Spleen (tissue), 11 donors: ENCODE results near the gene NCF2. TPM values are rescaled to one million over a fixed set of nuclear protein-coding genes. Genes with fewer than 3 reads are reported as not detected.

Experiments
- DNase-seq: peaks from one replicate; pipeline ENCODE4 v3.0.0-alpha.2; 2020
- H3K27ac ChIP-seq, 8 donors: fragments of 200-600 bp; sonication (generic) in 7 of 8; 1 replicate in 4 of 8; 2 replicates in 4 of 8; pipeline versions ENCODE4 v1.5.0 to v1.8.0; 2016 to 2021; ENCODE audit warnings: inconsistent platforms in 4 of 8, mild to moderate bottlenecking in 4 of 8, moderate library complexity in 1 of 8
- H3K27me3 ChIP-seq, 7 donors: fragments of 200-600 bp; sonication (generic) in 6 of 7; replicated peaks in 1 of 7; 1 replicate in 4 of 7; 2 replicates in 3 of 7; pipeline versions ENCODE4 v1.5.0 to v1.8.0; 2016 to 2021; ENCODE audit warnings: inconsistent platforms in 3 of 7, mild to moderate bottlenecking in 1 of 7
- H3K36me3 ChIP-seq, 6 donors: fragments of 200-600 bp; sonication (generic) in 5 of 6; 1 replicate in 4 of 6; 2 replicates in 2 of 6; pipeline versions ENCODE4 v1.5.0 to v1.8.0; 2016 to 2021; ENCODE audit warnings: inconsistent platforms in 2 of 6
- H3K4me1 ChIP-seq, 6 donors: fragments of 200-600 bp; sonication (generic) in 5 of 6; 1 replicate in 3 of 6; 2 replicates in 3 of 6; pipeline versions ENCODE4 v1.5.0 to v1.8.0; 2016 to 2021; ENCODE audit warnings: inconsistent platforms in 3 of 6
- H3K4me3 ChIP-seq, 8 donors: fragments of 200-600 bp; sonication (generic) in 7 of 8; 1 replicate in 4 of 8; 2 replicates in 4 of 8; pipeline versions ENCODE4 v1.5.0 to v1.8.0; 2016 to 2021; ENCODE audit warnings: inconsistent platforms in 4 of 8, mild to moderate bottlenecking in 4 of 8, moderate library complexity in 2 of 8
- H3K9me3 ChIP-seq, 8 donors: fragments of 200-600 bp; sonication (generic) in 7 of 8; 1 replicate in 4 of 8; 2 replicates in 4 of 8; pipeline versions ENCODE4 v1.5.0 to v1.8.0; 2016 to 2021; ENCODE audit warnings: inconsistent platforms in 4 of 8
- POLR2A ChIP-seq, 3 donors: fragments of 450-650 bp; IDR thresholded peaks; one replicate each; pipeline ENCODE4 v1.5.1; 2017; ENCODE audit warnings: antibody characterized with exemption in 3 of 3, mild to moderate bottlenecking in 1 of 3
- POLR2AphosphoS5 ChIP-seq, 3 donors: sonication (generic); formaldehyde crosslinking; IDR thresholded peaks; one replicate each; pipeline ENCODE4 v1.5.1; 2017; ENCODE audit warnings: antibody characterized with exemption in 3 of 3
- WGBS, 5 donors: extraction: QIAGEN DNeasy Blood & Tissue Kit in 3 of 5; methylation state at CpG; one replicate each; pipeline versions ENCODE4 v1.1.5 to v1.1.7; 2013 to 2018; 5-methylcytosine and 5-hydroxymethylcytosine counted together
- intact Hi-C: fragments of 100-400 bp; cut with DNase I; formaldehyde crosslinking; loops from one replicate; pipeline ENCODE4 v1.15.0; 2023; ENCODE audit warnings: low total_unique reads
- polyA plus RNA-seq, 3 donors: library from polyadenylated mRNA; stranded (reverse); fragments of 200-250 nt; gene quantifications; one replicate each; pipeline ENCODE4 v1.2.1, GENCODE V29; 2013
- total RNA-seq, 7 donors: library from RNA; depleted of rRNA in 3 of 7; stranded (reverse); fragments of >200 nt in 3 of 7; fragmentation: NEBNext Ultra II Directional in 4 of 7; extraction: Animal tissue kit (Norgen Biotek cat#: 25700) in 4 of 7; gene quantifications; one replicate each; pipeline versions ENCODE4 v1.1.0 to v1.2.1, GENCODE V29; 2016 to 2021
- TF ChIP-seq, protein P1 (sequence below), 11 experiments: fragments of 200-600 bp in 7 of 11; fragments of 450-650 bp in 4 of 11; sonication (generic) in 4 of 11; IDR thresholded peaks in 8 of 11; conservative IDR thresholded peaks in 3 of 11; 1 replicate in 7 of 11; 2 replicates in 4 of 11; pipeline versions ENCODE4 v1.4.0 to v1.8.0; 2016 to 2021; ENCODE audit warnings: antibody characterized with exemption in 11 of 11, inconsistent platforms in 4 of 11, mild to moderate bottlenecking in 1 of 11
- donor health status: healthy with polysubstance abuse.
- donor health status: DM: no; HTN: no; CAD: no; lungs with moderate emphysema.
- donor health status: DM: no; HTN: no; CAD: no.
- donor health status: Bipolar disorder and iron deficiency.
- donor health status: healthy.
- donor health status: DM: no; HTN: no; CAD: no.
- donor health status: DM: yes; HTN: yes; CAD: no.

NCF2 gene
- total and polyA plus RNA-seq, 10 donors: 14.9 to 232 (median 99.0) TPM

DNA sequence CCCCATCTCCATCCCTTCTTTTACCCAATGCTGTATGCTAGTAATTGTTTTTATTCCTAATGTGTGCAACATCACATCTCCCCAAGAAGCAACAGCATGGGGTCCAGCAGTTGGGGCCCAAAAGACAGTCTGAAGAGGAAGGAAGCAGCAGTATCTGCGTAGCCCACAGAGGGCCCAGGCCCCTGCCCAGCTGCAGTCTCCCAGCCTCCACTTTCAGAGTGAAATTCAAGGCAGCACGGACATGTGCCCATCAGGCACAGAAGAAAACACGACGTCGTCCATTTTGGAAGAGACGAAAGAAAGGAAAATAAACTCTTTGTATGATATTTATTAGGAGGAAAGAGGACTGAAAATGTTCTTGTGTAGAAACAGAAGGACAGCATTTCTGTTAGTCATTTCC, 37.4 kb downstream of the NCF2 start:
- no peaks in the 10 kb centered on the region for H3K9me3 ChIP-seq
- DNase-seq: peak; percentile 63
- H3K27ac ChIP-seq: peak overlapping the region in 1 of 8 donors; percentile 25
- 86 to 92% (median 91%) methylated on average over 6 of the region's 6 CpGs for WGBS, 5 donors
- H3K27me3 ChIP-seq: no peaks in the 10 kb centered on the region
- no peak overlapping the region for H3K4me3 ChIP-seq
- intact Hi-C loops: no loop called here
- H3K4me1 ChIP-seq: peaks cover 0 to 20% (median 5%) of the 10 kb centered on the region in 6 donors
- no peak for TF ChIP-seq POLR2AphosphoS5 (IDR thresholded peaks at IDR 0.05)
- TF ChIP-seq POLR2A (IDR thresholded peaks at IDR 0.05): no peak
- TF ChIP-seq, protein P1, sequence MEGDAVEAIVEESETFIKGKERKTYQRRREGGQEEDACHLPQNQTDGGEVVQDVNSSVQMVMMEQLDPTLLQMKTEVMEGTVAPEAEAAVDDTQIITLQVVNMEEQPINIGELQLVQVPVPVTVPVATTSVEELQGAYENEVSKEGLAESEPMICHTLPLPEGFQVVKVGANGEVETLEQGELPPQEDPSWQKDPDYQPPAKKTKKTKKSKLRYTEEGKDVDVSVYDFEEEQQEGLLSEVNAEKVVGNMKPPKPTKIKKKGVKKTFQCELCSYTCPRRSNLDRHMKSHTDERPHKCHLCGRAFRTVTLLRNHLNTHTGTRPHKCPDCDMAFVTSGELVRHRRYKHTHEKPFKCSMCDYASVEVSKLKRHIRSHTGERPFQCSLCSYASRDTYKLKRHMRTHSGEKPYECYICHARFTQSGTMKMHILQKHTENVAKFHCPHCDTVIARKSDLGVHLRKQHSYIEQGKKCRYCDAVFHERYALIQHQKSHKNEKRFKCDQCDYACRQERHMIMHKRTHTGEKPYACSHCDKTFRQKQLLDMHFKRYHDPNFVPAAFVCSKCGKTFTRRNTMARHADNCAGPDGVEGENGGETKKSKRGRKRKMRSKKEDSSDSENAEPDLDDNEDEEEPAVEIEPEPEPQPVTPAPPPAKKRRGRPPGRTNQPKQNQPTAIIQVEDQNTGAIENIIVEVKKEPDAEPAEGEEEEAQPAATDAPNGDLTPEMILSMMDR (IDR thresholded peaks at IDR 0.05 in 8 of 11, conservative IDR thresholded peaks at IDR 0.05 in 3 of 11): no peak
- H3K36me3 ChIP-seq: peaks cover 0 to 100% (median 75%) of the 10 kb centered on the region in 6 donors

DNA sequence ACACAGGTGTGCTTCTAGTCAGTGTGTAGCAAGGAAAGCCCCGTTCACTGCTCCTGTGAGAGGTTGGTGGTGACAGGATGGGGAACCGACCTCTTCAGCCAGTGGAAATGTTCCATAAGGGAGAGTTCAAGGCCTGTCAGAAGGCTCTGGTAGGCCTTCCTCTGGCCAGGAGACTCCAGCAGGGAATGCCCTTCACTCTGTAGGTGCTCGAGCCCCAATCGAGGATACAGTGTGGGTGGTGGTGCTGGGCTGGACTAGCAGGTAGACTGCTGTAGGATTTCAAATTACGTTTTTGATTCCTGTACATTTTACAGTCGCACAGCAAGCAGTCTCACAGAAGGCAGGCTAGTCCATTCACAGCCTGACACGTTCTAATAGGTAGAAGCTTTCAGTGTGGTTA, 37.8 kb downstream of the NCF2 start:
- peaks cover 0 to 23% (median 6%) of the 10 kb centered on the region in 6 donors for H3K4me1 ChIP-seq
- no peak overlapping the region for H3K4me3 ChIP-seq
- peaks cover 0 to 100% (median 73%) of the 10 kb centered on the region in 6 donors for H3K36me3 ChIP-seq
- 84 to 89% (median 87%) methylated on average over 7 of the region's 7 CpGs for WGBS, 5 donors
- peak overlapping the region in 2 of 8 donors; percentile 3 to 25 for H3K27ac ChIP-seq
- TF ChIP-seq, protein P1 (IDR thresholded peaks at IDR 0.05 in 8 of 11, conservative IDR thresholded peaks at IDR 0.05 in 3 of 11): no peak
- no peak for TF ChIP-seq POLR2A (IDR thresholded peaks at IDR 0.05)
- TF ChIP-seq POLR2AphosphoS5 (IDR thresholded peaks at IDR 0.05): no peak
- peak; percentile 17 for DNase-seq
- intact Hi-C loops: no loop called here
- H3K27me3 ChIP-seq: no peaks in the 10 kb centered on the region
- no peaks in the 10 kb centered on the region for H3K9me3 ChIP-seq

DNA sequence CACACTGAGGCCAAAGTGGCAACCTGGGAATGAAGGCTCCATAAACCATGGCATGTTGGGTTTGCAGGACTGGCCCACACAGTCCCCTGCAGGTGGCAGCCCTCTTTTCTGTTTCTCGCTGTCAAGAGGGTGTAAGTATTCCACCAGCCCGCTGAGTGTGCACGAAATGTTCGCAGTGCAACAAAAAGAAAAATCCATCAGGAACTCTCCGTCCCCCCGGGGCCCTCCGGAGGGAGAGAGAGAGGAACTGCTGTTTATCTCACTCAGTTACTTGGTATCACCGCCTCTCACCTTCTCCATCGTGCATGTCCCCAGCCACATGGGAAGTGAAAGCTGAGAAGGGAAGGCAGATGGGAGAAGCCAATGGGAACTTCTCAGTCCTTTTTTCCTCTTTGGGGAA, 38.3 kb downstream of the NCF2 start:
- Histone ChIP-seq H3K9me3 (no peaks in the 10 kb centered on the region), H3K36me3 (peaks cover 0 to 100% (median 76%) of the 10 kb centered on the region in 6 donors), H3K4me1 (peaks cover 0 to 28% (median 6%) of the 10 kb centered on the region in 6 donors), H3K27me3 (no peaks in the 10 kb centered on the region), H3K4me3 (no peak overlapping the region), H3K27ac (peak overlapping the region in 2 of 8 donors; percentile 1 to 25)
- intact Hi-C loops: no loop called here
- TF ChIP-seq POLR2A (IDR thresholded peaks at IDR 0.05) (no peak), POLR2AphosphoS5 (IDR thresholded peaks at IDR 0.05) (peak in 1 of 3 donors; percentile 8)
- peak; percentile 28 for DNase-seq
- WGBS, 5 donors: 84 to 91% (median 88%) methylated on average over 9 of the region's 9 CpGs

DNA sequence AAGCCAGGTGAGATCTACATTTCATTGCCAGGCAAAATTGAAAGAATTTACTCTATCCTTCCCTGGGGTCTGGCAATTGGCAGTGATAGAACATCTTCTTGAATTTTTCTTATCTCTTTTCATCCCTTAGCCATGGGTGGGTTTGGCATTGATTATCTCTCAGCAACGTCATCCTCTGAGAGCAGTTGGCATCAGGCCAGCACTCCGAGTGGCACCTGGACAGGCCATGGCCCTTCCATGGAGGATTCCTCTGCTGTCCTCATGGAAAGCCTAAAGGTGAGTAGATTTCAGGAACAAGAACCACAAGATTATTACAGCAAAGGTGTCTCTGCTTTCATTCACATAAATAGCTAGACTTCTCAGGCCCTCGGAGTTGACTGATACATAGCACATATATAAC, 39.3 kb downstream of the NCF2 start:
- Histone ChIP-seq H3K27me3 (no peaks in the 10 kb centered on the region), H3K9me3 (no peaks in the 10 kb centered on the region), H3K4me1 (peaks cover 0 to 28% (median 6%) of the 10 kb centered on the region in 6 donors), H3K36me3 (peaks cover 0 to 100% (median 79%) of the 10 kb centered on the region in 6 donors), H3K4me3 (no peak overlapping the region), H3K27ac (no peak overlapping the region)
- 72 to 87% (median 80%) methylated on average over 3 of the region's 3 CpGs for WGBS, 5 donors
- intact Hi-C loops: no loop called here
- peak; percentile 51 for DNase-seq
- no peak for TF ChIP-seq POLR2A (IDR thresholded peaks at IDR 0.05)
- TF ChIP-seq POLR2AphosphoS5 (IDR thresholded peaks at IDR 0.05): no peak
- TF ChIP-seq, protein P1 (IDR thresholded peaks at IDR 0.05 in 8 of 11, conservative IDR thresholded peaks at IDR 0.05 in 3 of 11): no peak
